ENCODE results near the gene MGST3.

MGST3 gene

DNA sequence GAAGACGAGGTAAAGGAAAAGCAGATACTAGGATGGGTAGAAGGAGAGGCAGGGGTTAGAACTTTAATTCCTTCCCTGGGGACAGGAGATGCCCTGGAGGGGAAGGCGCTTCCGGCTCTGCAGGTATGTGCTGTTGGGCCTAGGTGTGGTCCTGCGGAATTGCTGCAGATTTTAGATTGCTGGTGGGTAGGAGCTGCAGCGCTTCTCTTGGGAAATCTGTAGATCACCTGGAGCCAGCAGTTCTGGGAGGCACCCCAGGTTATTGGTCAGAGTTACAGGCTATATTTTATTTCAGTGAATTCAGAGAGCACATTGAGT, 1.1 kb downstream of the MGST3 start:
- Histone ChIP-seq H3K27ac (ENCODE audit: low read depth, low read length) (no peak overlapping the region), H3K36me3 (ENCODE audit: control insufficient read depth, low read length) (no peaks in the 10 kb centered on the region), H3K27me3 (ENCODE audit: control insufficient read depth, low read length) (peaks cover 29% of the 10 kb centered on the region), H3K9me3 (ENCODE audit: control insufficient read depth, insufficient read depth, low read length) (no peaks in the 10 kb centered on the region), H3K9me2 (replicated peaks; ENCODE audit: control insufficient read depth, low read length) (no peaks in the 10 kb centered on the region), H3F3A (ENCODE audit: control insufficient read depth, insufficient read depth) (peaks cover 12% of the 10 kb centered on the region), H3K4me2 (ENCODE audit: low read length) (peak overlapping the region; percentile 92), H3K4me3 (ENCODE audit: low read length) (peak overlapping the region; percentile 80), H3K4me1 (ENCODE audit: control insufficient read depth, low read length) (peaks cover 50% of the 10 kb centered on the region), H4K20me1 (ENCODE audit: control insufficient read depth, insufficient read depth, low read depth, low read length) (no peaks in the 10 kb centered on the region), H3K79me2 (ENCODE audit: control insufficient read depth, low read length) (no peaks in the 10 kb centered on the region)
- TF ChIP-seq, protein P1, sequence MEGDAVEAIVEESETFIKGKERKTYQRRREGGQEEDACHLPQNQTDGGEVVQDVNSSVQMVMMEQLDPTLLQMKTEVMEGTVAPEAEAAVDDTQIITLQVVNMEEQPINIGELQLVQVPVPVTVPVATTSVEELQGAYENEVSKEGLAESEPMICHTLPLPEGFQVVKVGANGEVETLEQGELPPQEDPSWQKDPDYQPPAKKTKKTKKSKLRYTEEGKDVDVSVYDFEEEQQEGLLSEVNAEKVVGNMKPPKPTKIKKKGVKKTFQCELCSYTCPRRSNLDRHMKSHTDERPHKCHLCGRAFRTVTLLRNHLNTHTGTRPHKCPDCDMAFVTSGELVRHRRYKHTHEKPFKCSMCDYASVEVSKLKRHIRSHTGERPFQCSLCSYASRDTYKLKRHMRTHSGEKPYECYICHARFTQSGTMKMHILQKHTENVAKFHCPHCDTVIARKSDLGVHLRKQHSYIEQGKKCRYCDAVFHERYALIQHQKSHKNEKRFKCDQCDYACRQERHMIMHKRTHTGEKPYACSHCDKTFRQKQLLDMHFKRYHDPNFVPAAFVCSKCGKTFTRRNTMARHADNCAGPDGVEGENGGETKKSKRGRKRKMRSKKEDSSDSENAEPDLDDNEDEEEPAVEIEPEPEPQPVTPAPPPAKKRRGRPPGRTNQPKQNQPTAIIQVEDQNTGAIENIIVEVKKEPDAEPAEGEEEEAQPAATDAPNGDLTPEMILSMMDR (IDR thresholded peaks at IDR 0.05; ENCODE audit: low read depth, low read length, poor library complexity, severe bottlenecking), result no peak
- TF ChIP-seq EZH2phosphoT487 (IDR thresholded peaks at IDR 0.05; ENCODE audit: borderline replicate concordance, low read length), result no peak

DNA sequence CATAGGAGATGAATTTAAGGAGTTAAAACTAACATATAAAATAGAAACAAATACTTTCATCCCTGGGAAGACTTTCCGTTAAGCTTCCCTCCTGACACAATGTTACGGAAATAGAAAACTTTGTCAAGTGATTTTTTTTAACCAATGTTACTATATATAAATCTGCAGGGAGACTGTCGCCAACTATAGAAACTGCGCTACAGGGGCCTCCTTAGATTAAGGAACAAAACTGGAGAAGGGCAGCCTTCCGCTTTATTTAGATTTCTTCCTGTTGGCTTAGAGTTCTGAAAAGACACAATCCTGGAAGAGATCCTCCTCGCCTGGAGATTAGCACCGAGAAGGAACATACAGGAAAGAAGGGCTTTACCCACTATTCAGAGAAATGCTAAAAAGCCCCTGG, 1.5 kb downstream of the MGST3 start:
- no peak overlapping the region for H3K4me3 ChIP-seq (ENCODE audit: low read length)
- peaks cover 12% of the 10 kb centered on the region for H3F3A ChIP-seq (ENCODE audit: control insufficient read depth, insufficient read depth)
- no peaks in the 10 kb centered on the region for H4K20me1 ChIP-seq (ENCODE audit: control insufficient read depth, insufficient read depth, low read depth, low read length)
- TF ChIP-seq EZH2phosphoT487 (IDR thresholded peaks at IDR 0.05; ENCODE audit: borderline replicate concordance, low read length), result no peak
- TF ChIP-seq, protein P1 (IDR thresholded peaks at IDR 0.05; ENCODE audit: low read depth, low read length, poor library complexity, severe bottlenecking), result no peak
- H3K9me3 ChIP-seq (ENCODE audit: control insufficient read depth, insufficient read depth, low read length), result no peaks in the 10 kb centered on the region
- no peak overlapping the region for H3K27ac ChIP-seq (ENCODE audit: low read depth, low read length)
- peaks cover 50% of the 10 kb centered on the region for H3K4me1 ChIP-seq (ENCODE audit: control insufficient read depth, low read length)
- H3K27me3 ChIP-seq (ENCODE audit: control insufficient read depth, low read length), result peaks cover 29% of the 10 kb centered on the region
- no peaks in the 10 kb centered on the region for H3K36me3 ChIP-seq (ENCODE audit: control insufficient read depth, low read length)
- H3K9me2 ChIP-seq (replicated peaks; ENCODE audit: control insufficient read depth, low read length), result no peaks in the 10 kb centered on the region
- no peaks in the 10 kb centered on the region for H3K79me2 ChIP-seq (ENCODE audit: control insufficient read depth, low read length)
- 0 out of 2 replicates have a peak overlapping the region, but pooled peaks have one; percentile 92 for H3K4me2 ChIP-seq (ENCODE audit: low read length)

DNA sequence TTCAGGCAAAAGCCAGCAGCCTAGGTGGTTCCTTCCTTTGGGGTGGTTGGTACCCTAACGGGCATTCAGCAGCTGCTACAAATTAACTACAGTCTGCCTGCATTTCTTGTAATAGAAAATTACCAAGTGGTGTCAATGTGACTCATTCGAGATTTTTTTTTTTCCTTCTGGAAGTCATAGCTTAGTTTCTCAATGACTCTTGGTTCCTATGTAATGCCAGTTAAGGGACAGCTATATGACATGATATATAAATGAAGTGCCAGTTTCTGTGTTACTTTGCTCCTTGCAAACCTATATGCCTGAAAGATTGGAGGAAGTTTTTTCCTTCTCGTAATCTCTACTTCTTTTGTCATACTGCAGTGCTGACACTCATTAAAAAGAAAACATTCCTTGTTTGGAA, 2.6 kb downstream of the MGST3 start:
- no peak overlapping the region for H3K4me3 ChIP-seq (ENCODE audit: low read length)
- H3K4me1 ChIP-seq (ENCODE audit: control insufficient read depth, low read length), result peaks cover 50% of the 10 kb centered on the region
- TF ChIP-seq EZH2phosphoT487 (IDR thresholded peaks at IDR 0.05; ENCODE audit: borderline replicate concordance, low read length), result no peak
- TF ChIP-seq, protein P1 (IDR thresholded peaks at IDR 0.05; ENCODE audit: low read depth, low read length, poor library complexity, severe bottlenecking), result no peak
- no peaks in the 10 kb centered on the region for H4K20me1 ChIP-seq (ENCODE audit: control insufficient read depth, insufficient read depth, low read depth, low read length)
- no peak overlapping the region for H3K27ac ChIP-seq (ENCODE audit: low read depth, low read length)
- no peaks in the 10 kb centered on the region for H3K36me3 ChIP-seq (ENCODE audit: control insufficient read depth, low read length)
- no peak overlapping the region for H3K4me2 ChIP-seq (ENCODE audit: low read length)
- peaks cover 12% of the 10 kb centered on the region for H3F3A ChIP-seq (ENCODE audit: control insufficient read depth, insufficient read depth)
- H3K27me3 ChIP-seq (ENCODE audit: control insufficient read depth, low read length), result peaks cover 29% of the 10 kb centered on the region
- no peaks in the 10 kb centered on the region for H3K9me3 ChIP-seq (ENCODE audit: control insufficient read depth, insufficient read depth, low read length)
- no peaks in the 10 kb centered on the region for H3K9me2 ChIP-seq (replicated peaks; ENCODE audit: control insufficient read depth, low read length)
- H3K79me2 ChIP-seq (ENCODE audit: control insufficient read depth, low read length), result no peaks in the 10 kb centered on the region

Data from DOHH2 (cell line).